ENCODE measurements around the gene LIMS2.

GRCh38 chr2:127615511-127616166 lies 59.7 kb downstream of the LIMS2 start:
- no peak for TF ChIP-seq MYC (IDR thresholded peaks at IDR 0.05; ENCODE audit: low read depth, low read length)
- TF ChIP-seq, protein P1, sequence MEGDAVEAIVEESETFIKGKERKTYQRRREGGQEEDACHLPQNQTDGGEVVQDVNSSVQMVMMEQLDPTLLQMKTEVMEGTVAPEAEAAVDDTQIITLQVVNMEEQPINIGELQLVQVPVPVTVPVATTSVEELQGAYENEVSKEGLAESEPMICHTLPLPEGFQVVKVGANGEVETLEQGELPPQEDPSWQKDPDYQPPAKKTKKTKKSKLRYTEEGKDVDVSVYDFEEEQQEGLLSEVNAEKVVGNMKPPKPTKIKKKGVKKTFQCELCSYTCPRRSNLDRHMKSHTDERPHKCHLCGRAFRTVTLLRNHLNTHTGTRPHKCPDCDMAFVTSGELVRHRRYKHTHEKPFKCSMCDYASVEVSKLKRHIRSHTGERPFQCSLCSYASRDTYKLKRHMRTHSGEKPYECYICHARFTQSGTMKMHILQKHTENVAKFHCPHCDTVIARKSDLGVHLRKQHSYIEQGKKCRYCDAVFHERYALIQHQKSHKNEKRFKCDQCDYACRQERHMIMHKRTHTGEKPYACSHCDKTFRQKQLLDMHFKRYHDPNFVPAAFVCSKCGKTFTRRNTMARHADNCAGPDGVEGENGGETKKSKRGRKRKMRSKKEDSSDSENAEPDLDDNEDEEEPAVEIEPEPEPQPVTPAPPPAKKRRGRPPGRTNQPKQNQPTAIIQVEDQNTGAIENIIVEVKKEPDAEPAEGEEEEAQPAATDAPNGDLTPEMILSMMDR (IDR thresholded peaks at IDR 0.05; ENCODE audit: extremely low read depth in 1 of 2, insufficient read depth in 1 of 2, low read depth in 1 of 2, low read length in 2 of 2) = no peak
- no peak for TF ChIP-seq EZH2 (IDR thresholded peaks at IDR 0.05; ENCODE audit: borderline replicate concordance, low read depth, low read length, severe bottlenecking)
